Activated T-helper 1 cell treated with anti-CD3 and anti-CD28 coated beads, Interleukin-12 subunit alpha, Interleukin-12 subunit beta, Interleukin-2, Interleukin-4 antibody, amounts not matched to agents 30 ng/mL and 10 ng/mL and 1 ng/mL, durations not matched to agents 14 hours and 24 hours and 36 hours (primary cell): Measurements from ENCODE around the gene PLPP2. TPM values are rescaled to one million over a fixed set of nuclear protein-coding genes. Genes with fewer than 3 reads are reported as not detected.

Source experiments
- DNase-seq: peaks from one replicate; pipeline ENCODE4 v3.0.0; 2021; ENCODE audit warnings: low spot score
- H3K27ac Mint-ChIP-seq: one replicate; pipeline ENCODE4 v1.8.0; 2021; ENCODE audit warnings: mild to moderate bottlenecking, mixed read lengths
- H3K27me3 Mint-ChIP-seq: one replicate; pipeline ENCODE4 v1.8.0; 2022; ENCODE audit warnings: mild to moderate bottlenecking, moderate library complexity, mixed read lengths; ENCODE audit not compliant: insufficient read depth
- H3K36me3 Mint-ChIP-seq: one replicate; pipeline ENCODE4 v1.8.0; 2021; ENCODE audit warnings: low read depth, mixed read lengths
- H3K4me1 Mint-ChIP-seq: one replicate; pipeline ENCODE4 v1.8.0; 2021; ENCODE audit warnings: low read depth, mixed read lengths
- H3K4me3 Mint-ChIP-seq: one replicate; pipeline ENCODE4 v1.8.0; 2021; ENCODE audit warnings: mild to moderate bottlenecking, moderate library complexity, mixed read lengths
- H3K9me3 Mint-ChIP-seq: one replicate; pipeline ENCODE4 v1.8.0; 2021; ENCODE audit warnings: mixed read lengths
- intact Hi-C: fragments of 100-400 bp; cut with micrococcal nuclease; formaldehyde crosslinking; loops from one replicate; pipeline ENCODE4 v1.15.1; 2024
- total RNA-seq: library from RNA; stranded (reverse); gene quantifications from 2 replicates; pipeline ENCODE4 v1.2.3, GENCODE V29; 2022

Gene PLPP2
- total RNA-seq, 1 donor from 2014 or later: 0.16 TPM

- no peak overlapping the region for H3K27ac Mint-ChIP-seq
- no peak for DNase-seq
- intact Hi-C loops: no loop called here
- H3K36me3 Mint-ChIP-seq: no peaks in the 10 kb centered on the region
- no peaks in the 10 kb centered on the region for H3K9me3 Mint-ChIP-seq
- H3K4me3 Mint-ChIP-seq: no peak overlapping the region
- H3K4me1 Mint-ChIP-seq: no peaks in the 10 kb centered on the region
- H3K27me3 Mint-ChIP-seq: peaks cover 46% of the 10 kb centered on the region
Observed at GRCh38 chr19:293436-294110, 2.4 kb upstream of the PLPP2 start.

- Mint-ChIP-seq H3K9me3 (no peaks in the 10 kb centered on the region), H3K4me3 (no peak overlapping the region), H3K27ac (no peak overlapping the region), H3K27me3 (peaks cover 51% of the 10 kb centered on the region), H3K36me3 (no peaks in the 10 kb centered on the region), H3K4me1 (no peaks in the 10 kb centered on the region)
- no peak for DNase-seq
- intact Hi-C loops: no loop called here
Observed at GRCh38 chr19:292951-293350, 1.7 kb upstream of the PLPP2 start.

- no peaks in the 10 kb centered on the region for H3K4me1 Mint-ChIP-seq
- no peak overlapping the region for H3K4me3 Mint-ChIP-seq
- H3K9me3 Mint-ChIP-seq: no peaks in the 10 kb centered on the region
- DNase-seq: no peak
- intact Hi-C loops: no loop called here
- H3K27ac Mint-ChIP-seq: no peak overlapping the region
- H3K27me3 Mint-ChIP-seq: peaks cover 53% of the 10 kb centered on the region
- no peaks in the 10 kb centered on the region for H3K36me3 Mint-ChIP-seq
Observed at GRCh38 chr19:292281-292884, 1.2 kb upstream of the PLPP2 start.

GRCh38 chr19:291561-292280 is 518 bp upstream of the PLPP2 start:
- Mint-ChIP-seq H3K36me3 (no peaks in the 10 kb centered on the region), H3K27ac (no peak overlapping the region), H3K27me3 (peaks cover 53% of the 10 kb centered on the region), H3K4me1 (no peaks in the 10 kb centered on the region), H3K4me3 (no peak overlapping the region), H3K9me3 (no peaks in the 10 kb centered on the region)
- intact Hi-C loops: no loop called here
- no peak for DNase-seq

- H3K4me3 Mint-ChIP-seq: no peak overlapping the region
- H3K9me3 Mint-ChIP-seq: no peaks in the 10 kb centered on the region
- peaks cover 44% of the 10 kb centered on the region for H3K27me3 Mint-ChIP-seq
- no peaks in the 10 kb centered on the region for H3K36me3 Mint-ChIP-seq
- no peak for DNase-seq
- H3K4me1 Mint-ChIP-seq: no peaks in the 10 kb centered on the region
- intact Hi-C loops: no loop called here
- H3K27ac Mint-ChIP-seq: no peak overlapping the region
Observed at GRCh38 chr19:290372-291005, 714 bp downstream of the PLPP2 start.

- intact Hi-C loops: no loop called here
- Mint-ChIP-seq H3K9me3 (no peaks in the 10 kb centered on the region), H3K4me1 (no peaks in the 10 kb centered on the region), H3K36me3 (no peaks in the 10 kb centered on the region), H3K27me3 (peaks cover 44% of the 10 kb centered on the region), H3K4me3 (no peak overlapping the region), H3K27ac (no peak overlapping the region)
- DNase-seq: no peak
Observed at GRCh38 chr19:289651-290371, 1.4 kb downstream of the PLPP2 start.

GRCh38 chr19:288911-289310 is 2.3 kb downstream of the PLPP2 start:
- no peaks in the 10 kb centered on the region for H3K36me3 Mint-ChIP-seq
- peaks cover 36% of the 10 kb centered on the region for H3K27me3 Mint-ChIP-seq
- H3K4me1 Mint-ChIP-seq: no peaks in the 10 kb centered on the region
- H3K4me3 Mint-ChIP-seq: no peak overlapping the region
- intact Hi-C loops: no loop called here
- no peak overlapping the region for H3K27ac Mint-ChIP-seq
- DNase-seq: no peak
- H3K9me3 Mint-ChIP-seq: no peaks in the 10 kb centered on the region

- Mint-ChIP-seq H3K4me1 (no peaks in the 10 kb centered on the region), H3K36me3 (no peaks in the 10 kb centered on the region), H3K27me3 (peaks cover 23% of the 10 kb centered on the region), H3K4me3 (no peak overlapping the region), H3K9me3 (no peaks in the 10 kb centered on the region), H3K27ac (no peak overlapping the region)
- intact Hi-C loops: no loop called here
- DNase-seq: no peak
Observed at GRCh38 chr19:287381-287871, 3.8 kb downstream of the PLPP2 start.

- no peak overlapping the region for H3K4me3 Mint-ChIP-seq
- no peak overlapping the region for H3K27ac Mint-ChIP-seq
- H3K27me3 Mint-ChIP-seq: peaks cover 7% of the 10 kb centered on the region
- no peak for DNase-seq
- no peaks in the 10 kb centered on the region for H3K9me3 Mint-ChIP-seq
- intact Hi-C loops: no loop called here
- no peaks in the 10 kb centered on the region for H3K4me1 Mint-ChIP-seq
- no peaks in the 10 kb centered on the region for H3K36me3 Mint-ChIP-seq
Observed at GRCh38 chr19:283395-283794, 7.8 kb downstream of the PLPP2 start.

GRCh38 chr19:282501-282900 is 8.7 kb downstream of the PLPP2 start:
- Mint-ChIP-seq H3K4me1 (no peaks in the 10 kb centered on the region), H3K27ac (no peak overlapping the region), H3K9me3 (no peaks in the 10 kb centered on the region), H3K4me3 (no peak overlapping the region), H3K27me3 (peaks cover 2% of the 10 kb centered on the region), H3K36me3 (no peaks in the 10 kb centered on the region)
- DNase-seq: no peak
- intact Hi-C loops: no loop called here

GRCh38 chr19:281992-282391 is 9.2 kb downstream of the PLPP2 start:
- no peak for DNase-seq
- Mint-ChIP-seq H3K36me3 (no peaks in the 10 kb centered on the region), H3K4me1 (no peaks in the 10 kb centered on the region), H3K9me3 (no peaks in the 10 kb centered on the region), H3K27ac (no peak overlapping the region), H3K4me3 (no peak overlapping the region), H3K27me3 (peaks cover 5% of the 10 kb centered on the region)
- intact Hi-C loops: no loop called here

GRCh38 chr19:281156-281853 is 9.9 kb downstream of the PLPP2 start:
- no peak overlapping the region for H3K4me3 Mint-ChIP-seq
- no peaks in the 10 kb centered on the region for H3K9me3 Mint-ChIP-seq
- no peaks in the 10 kb centered on the region for H3K36me3 Mint-ChIP-seq
- no peak for DNase-seq
- no peaks in the 10 kb centered on the region for H3K4me1 Mint-ChIP-seq
- intact Hi-C loops: no loop called here
- H3K27me3 Mint-ChIP-seq: peaks cover 9% of the 10 kb centered on the region
- H3K27ac Mint-ChIP-seq: no peak overlapping the region
